Measurements from ENCODE around the gene MCMBP.
"Not testable (repeated sequence)": the region's sequence is repeated elsewhere in the genome, so short reads cannot be mapped to it uniquely, and the experiment has no call there.

The MCMBP gene

GRCh38 chr10:119805702-119806230 is 66.9 kb downstream of the MCMBP start:
- no peak overlapping the region for H3K27ac ChIP-seq (ENCODE audit: low read depth, low read length)

GRCh38 chr10:119803264-119803663 is 69.4 kb downstream of the MCMBP start:
- Histone ChIP-seq H3K23ac (ENCODE audit: low read length) (no peak overlapping the region), H3K4me3 (ENCODE audit: low read length) (no peak overlapping the region), H3K36me3 (ENCODE audit: control insufficient read depth, insufficient read depth, low read length) (no peaks in the 10 kb centered on the region), H3K18ac (ENCODE audit: low read length) (no peak overlapping the region), H3K4me1 (ENCODE audit: control insufficient read depth, low read depth, low read length) (no peaks in the 10 kb centered on the region), H2BK120ac (ENCODE audit: low read depth, low read length) (no peak overlapping the region), H3K4ac (ENCODE audit: low read depth, low read length) (no peak overlapping the region), H2BK15ac (replicated peaks; ENCODE audit: low read depth) (no peak overlapping the region), H3K27me3 (ENCODE audit: insufficient read depth, low read length, poor library complexity) (no peaks in the 10 kb centered on the region), H3K27ac (ENCODE audit: low read depth, low read length) (no peak overlapping the region), H2AK5ac (ENCODE audit: low read length) (no peak overlapping the region), H3K9ac (ENCODE audit: low read length) (no peak overlapping the region), H3K79me2 (ENCODE audit: control insufficient read depth, insufficient read depth, low read length) (no peaks in the 10 kb centered on the region), H3K56ac (ENCODE audit: low read length) (no peak overlapping the region), H2BK5ac (ENCODE audit: low read length) (no peak overlapping the region), H3K4me2 (ENCODE audit: low read length) (no peak overlapping the region), H3K79me1 (ENCODE audit: low read length) (no peaks in the 10 kb centered on the region), H4K8ac (ENCODE audit: low read depth, low read length) (no peak overlapping the region), H4K5ac (ENCODE audit: low read length) (no peak overlapping the region)
- no peak for DNase-seq
- WGBS (ENCODE audit: extremely low coverage, insufficient coverage, low lambda C conversion rate): no CpG with 5 or more reads among the region's 1 CpG

More at GRCh38 chr10:119805702-119806230, 66.9 kb downstream of the MCMBP start:
- no peaks in the 10 kb centered on the region for H3K79me1 ChIP-seq (ENCODE audit: low read length)
- no peak overlapping the region for H3K4me2 ChIP-seq (ENCODE audit: low read length)
- WGBS (ENCODE audit: extremely low coverage, insufficient coverage, low lambda C conversion rate): no CpG with 5 or more reads among the region's 5 CpGs
- no peak overlapping the region for H3K18ac ChIP-seq (ENCODE audit: low read length)
- no peak overlapping the region for H2BK5ac ChIP-seq (ENCODE audit: low read length)
- no peak overlapping the region for H3K4ac ChIP-seq (ENCODE audit: low read depth, low read length)
- no peak overlapping the region for H3K4me3 ChIP-seq (ENCODE audit: low read length)
- H2AK5ac ChIP-seq (ENCODE audit: low read length): no peak overlapping the region
- H3K79me2 ChIP-seq (ENCODE audit: control insufficient read depth, insufficient read depth, low read length): no peaks in the 10 kb centered on the region
- H4K5ac ChIP-seq (ENCODE audit: low read length): no peak overlapping the region
- H2BK15ac ChIP-seq (replicated peaks; ENCODE audit: low read depth): no peak overlapping the region
- DNase-seq: no peak
- H3K9ac ChIP-seq (ENCODE audit: low read length): no peak overlapping the region
- no peak overlapping the region for H3K56ac ChIP-seq (ENCODE audit: low read length)
- no peak overlapping the region for H2BK120ac ChIP-seq (ENCODE audit: low read depth, low read length)
- no peaks in the 10 kb centered on the region for H3K4me1 ChIP-seq (ENCODE audit: control insufficient read depth, low read depth, low read length)
- no peak overlapping the region for H4K8ac ChIP-seq (ENCODE audit: low read depth, low read length)
- H3K27me3 ChIP-seq (ENCODE audit: insufficient read depth, low read length, poor library complexity): no peaks in the 10 kb centered on the region
- H3K23ac ChIP-seq (ENCODE audit: low read length): no peak overlapping the region
- H3K36me3 ChIP-seq (ENCODE audit: control insufficient read depth, insufficient read depth, low read length): no peaks in the 10 kb centered on the region

GRCh38 chr10:119801998-119802538 is 70.6 kb downstream of the MCMBP start:
- Histone ChIP-seq H2BK15ac (replicated peaks; ENCODE audit: low read depth) (no peak overlapping the region), H2BK5ac (ENCODE audit: low read length) (no peak overlapping the region), H4K8ac (ENCODE audit: low read depth, low read length) (no peak overlapping the region), H3K9ac (ENCODE audit: low read length) (no peak overlapping the region), H2AK5ac (ENCODE audit: low read length) (no peak overlapping the region), H3K56ac (ENCODE audit: low read length) (no peak overlapping the region), H4K5ac (ENCODE audit: low read length) (no peak overlapping the region), H3K4ac (ENCODE audit: low read depth, low read length) (no peak overlapping the region), H3K27ac (ENCODE audit: low read depth, low read length) (no peak overlapping the region), H2BK120ac (ENCODE audit: low read depth, low read length) (no peak overlapping the region), H3K79me1 (ENCODE audit: low read length) (no peaks in the 10 kb centered on the region), H3K79me2 (ENCODE audit: control insufficient read depth, insufficient read depth, low read length) (no peaks in the 10 kb centered on the region), H3K23ac (ENCODE audit: low read length) (no peak overlapping the region), H3K18ac (ENCODE audit: low read length) (no peak overlapping the region), H3K4me2 (ENCODE audit: low read length) (no peak overlapping the region), H3K27me3 (ENCODE audit: insufficient read depth, low read length, poor library complexity) (no peaks in the 10 kb centered on the region), H3K36me3 (ENCODE audit: control insufficient read depth, insufficient read depth, low read length) (no peaks in the 10 kb centered on the region), H3K4me1 (ENCODE audit: control insufficient read depth, low read depth, low read length) (no peaks in the 10 kb centered on the region), H3K4me3 (ENCODE audit: low read length) (no peak overlapping the region)
- DNase-seq: no peak
- no CpG with 5 or more reads among the region's 6 CpGs for WGBS (ENCODE audit: extremely low coverage, insufficient coverage, low lambda C conversion rate)

GRCh38 chr10:119801176-119801575 is 71.5 kb downstream of the MCMBP start:
- Histone ChIP-seq H3K27ac (ENCODE audit: low read depth, low read length) (no peak overlapping the region), H3K56ac (ENCODE audit: low read length) (no peak overlapping the region), H4K8ac (ENCODE audit: low read depth, low read length) (no peak overlapping the region), H2BK120ac (ENCODE audit: low read depth, low read length) (no peak overlapping the region), H4K5ac (ENCODE audit: low read length) (no peak overlapping the region), H3K36me3 (ENCODE audit: control insufficient read depth, insufficient read depth, low read length) (no peaks in the 10 kb centered on the region), H3K4me3 (ENCODE audit: low read length) (no peak overlapping the region), H2AK5ac (ENCODE audit: low read length) (no peak overlapping the region), H3K9ac (ENCODE audit: low read length) (no peak overlapping the region), H3K27me3 (ENCODE audit: insufficient read depth, low read length, poor library complexity) (no peaks in the 10 kb centered on the region), H2BK5ac (ENCODE audit: low read length) (no peak overlapping the region), H3K4me2 (ENCODE audit: low read length) (no peak overlapping the region), H3K79me1 (ENCODE audit: low read length) (no peaks in the 10 kb centered on the region), H3K23ac (ENCODE audit: low read length) (no peak overlapping the region), H3K4me1 (ENCODE audit: control insufficient read depth, low read depth, low read length) (no peaks in the 10 kb centered on the region), H3K79me2 (ENCODE audit: control insufficient read depth, insufficient read depth, low read length) (no peaks in the 10 kb centered on the region), H3K18ac (ENCODE audit: low read length) (no peak overlapping the region), H2BK15ac (replicated peaks; ENCODE audit: low read depth) (no peak overlapping the region), H3K4ac (ENCODE audit: low read depth, low read length) (no peak overlapping the region)
- DNase-seq: no peak
- no CpG with 5 or more reads among the region's 2 CpGs for WGBS (ENCODE audit: extremely low coverage, insufficient coverage, low lambda C conversion rate)

GRCh38 chr10:119796039-119796438 is 76.6 kb downstream of the MCMBP start:
- H3K18ac ChIP-seq (ENCODE audit: low read length): no peak overlapping the region
- H2BK15ac ChIP-seq (replicated peaks; ENCODE audit: low read depth): no peak overlapping the region
- no peaks in the 10 kb centered on the region for H3K27me3 ChIP-seq (ENCODE audit: insufficient read depth, low read length, poor library complexity)
- H2BK120ac ChIP-seq (ENCODE audit: low read depth, low read length): no peak overlapping the region
- no peaks in the 10 kb centered on the region for H3K4me1 ChIP-seq (ENCODE audit: control insufficient read depth, low read depth, low read length)
- no peak overlapping the region for H3K4me3 ChIP-seq (ENCODE audit: low read length)
- no peaks in the 10 kb centered on the region for H3K36me3 ChIP-seq (ENCODE audit: control insufficient read depth, insufficient read depth, low read length)
- H3K4ac ChIP-seq (ENCODE audit: low read depth, low read length): no peak overlapping the region
- no peak overlapping the region for H3K27ac ChIP-seq (ENCODE audit: low read depth, low read length)
- no peak overlapping the region for H3K9ac ChIP-seq (ENCODE audit: low read length)
- no peak for DNase-seq
- H2BK5ac ChIP-seq (ENCODE audit: low read length): no peak overlapping the region
- H3K56ac ChIP-seq (ENCODE audit: low read length): no peak overlapping the region
- H3K79me1 ChIP-seq (ENCODE audit: low read length): no peaks in the 10 kb centered on the region
- H4K8ac ChIP-seq (ENCODE audit: low read depth, low read length): no peak overlapping the region
- no peak overlapping the region for H3K4me2 ChIP-seq (ENCODE audit: low read length)
- H2AK5ac ChIP-seq (ENCODE audit: low read length): no peak overlapping the region
- no peak overlapping the region for H4K5ac ChIP-seq (ENCODE audit: low read length)
- no peaks in the 10 kb centered on the region for H3K79me2 ChIP-seq (ENCODE audit: control insufficient read depth, insufficient read depth, low read length)
- WGBS (ENCODE audit: extremely low coverage, insufficient coverage, low lambda C conversion rate): no CpG with 5 or more reads among the region's 6 CpGs
- H3K23ac ChIP-seq (ENCODE audit: low read length): no peak overlapping the region

- not testable (repeated sequence) for H3K79me1 ChIP-seq (ENCODE audit: low read length); H3K18ac ChIP-seq (ENCODE audit: low read length); H3K27me3 ChIP-seq (ENCODE audit: insufficient read depth, low read length, poor library complexity); H2BK120ac ChIP-seq (ENCODE audit: low read depth, low read length); DNase-seq; H3K9ac ChIP-seq (ENCODE audit: low read length); H2BK5ac ChIP-seq (ENCODE audit: low read length); H3K36me3 ChIP-seq (ENCODE audit: control insufficient read depth, insufficient read depth, low read length); H2BK15ac ChIP-seq (replicated peaks; ENCODE audit: low read depth); H3K4me3 ChIP-seq (ENCODE audit: low read length); H3K56ac ChIP-seq (ENCODE audit: low read length); H3K4me1 ChIP-seq (ENCODE audit: control insufficient read depth, low read depth, low read length); H3K79me2 ChIP-seq (ENCODE audit: control insufficient read depth, insufficient read depth, low read length); H3K27ac ChIP-seq (ENCODE audit: low read depth, low read length); H4K8ac ChIP-seq (ENCODE audit: low read depth, low read length); H3K4ac ChIP-seq (ENCODE audit: low read depth, low read length); H3K4me2 ChIP-seq (ENCODE audit: low read length); H4K5ac ChIP-seq (ENCODE audit: low read length); H2AK5ac ChIP-seq (ENCODE audit: low read length); H3K23ac ChIP-seq (ENCODE audit: low read length)
- WGBS (ENCODE audit: extremely low coverage, insufficient coverage, low lambda C conversion rate): no CpG with 5 or more reads among the region's 32 CpGs
These were observed 77.5 kb downstream of the MCMBP start for GRCh38 chr10:119795101-119795500.
